Neural progenitor cell (in vitro differentiated cells): ENCODE data around the gene NUP93. TPM values are rescaled to one million over a fixed set of nuclear protein-coding genes. Genes with fewer than 3 reads are reported as not detected.
A peak's percentile ranks its signal among the peaks of the same experiment; 100 is the strongest.

Experiments
- DNase-seq: peaks from one replicate; pipeline ENCODE4 v3.0.0-alpha.2; 2016; ENCODE audit warnings: low spot score
- H2AFZ ChIP-seq: fragments of 200-600 bp; sonication (generic); replicated peaks from 2 replicates; pipeline ENCODE4 v1.6.1; 2016; ENCODE audit warnings: antibody characterized with exemption
- H3F3A ChIP-seq: fragments of 200-600 bp; sonication (generic); 2 replicates; pipeline ENCODE4 v1.6.1; 2016; ENCODE audit warnings: antibody characterized with exemption, low read depth
- H3K27ac ChIP-seq: fragments of 200-600 bp; sonication (generic); 2 replicates; pipeline ENCODE4 v1.5.1; 2016; ENCODE audit warnings: mild to moderate bottlenecking
- H3K27me3 ChIP-seq: fragments of 200-600 bp; sonication (generic); 2 replicates; pipeline ENCODE4 v1.6.1; 2016; ENCODE audit warnings: mild to moderate bottlenecking, moderate library complexity
- H3K36me3 ChIP-seq: fragments of 200-600 bp; sonication (generic); 2 replicates; pipeline ENCODE4 v1.5.1; 2016
- H3K4me1 ChIP-seq: fragments of 200-600 bp; sonication (generic); 2 replicates; pipeline ENCODE4 v1.6.1; 2016; ENCODE audit warnings: mixed run types
- H3K4me2 ChIP-seq: fragments of 200-600 bp; sonication (generic); 2 replicates; pipeline ENCODE4 v1.6.1; 2016
- H3K4me3 ChIP-seq: fragments of 200-600 bp; sonication (generic); 2 replicates; pipeline ENCODE4 v1.5.1; 2016
- H3K79me2 ChIP-seq: fragments of 200-600 bp; sonication (generic); 2 replicates; pipeline ENCODE4 v1.6.1; 2016; ENCODE audit warnings: low read depth
- H3K9ac ChIP-seq: fragments of 200-600 bp; sonication (generic); 2 replicates; pipeline ENCODE4 v1.6.1; 2016
- H3K9me3 ChIP-seq: fragments of 200-600 bp; sonication (generic); 2 replicates; pipeline ENCODE4 v1.5.1; 2016; ENCODE audit warnings: low read depth
- H4K20me1 ChIP-seq: fragments of 200-600 bp; sonication (generic); 2 replicates; pipeline ENCODE4 v1.6.1; 2016; ENCODE audit warnings: low read depth
- H3K27ac Mint-ChIP-seq: 3 replicates; pipeline ENCODE4 v1.8.0; 2021; ENCODE audit warnings: mixed read lengths
- H3K27me3 Mint-ChIP-seq: 2 replicates; pipeline ENCODE4 v1.8.0; 2022; ENCODE audit warnings: low read depth, mild to moderate bottlenecking, inconsistent platforms, moderate library complexity, mixed read lengths; ENCODE audit not compliant: insufficient read depth
- H3K36me3 Mint-ChIP-seq: 3 replicates; pipeline ENCODE4 v1.8.0; 2021; ENCODE audit warnings: mixed read lengths
- H3K4me1 Mint-ChIP-seq: 3 replicates; pipeline ENCODE4 v1.8.0; 2021; ENCODE audit warnings: mixed read lengths
- H3K4me3 Mint-ChIP-seq: 3 replicates; pipeline ENCODE4 v1.8.0; 2021; ENCODE audit warnings: mild to moderate bottlenecking, moderate library complexity, mixed read lengths
- H3K9me3 Mint-ChIP-seq: 3 replicates; pipeline ENCODE4 v1.8.0; 2020; ENCODE audit warnings: mixed read lengths
- CTCF ChIP-seq: fragments of 200-600 bp; sonication (generic); IDR thresholded peaks from 2 replicates; pipeline ENCODE4 v1.5.1; 2017; ENCODE audit warnings: antibody characterized with exemption, mild to moderate bottlenecking
- EZH2 ChIP-seq: fragments of 200-600 bp; sonication (generic); IDR thresholded peaks from 2 replicates; pipeline ENCODE4 v1.6.1; 2017; ENCODE audit warnings: antibody characterized with exemption, mild to moderate bottlenecking, moderate library complexity
- EZH2phosphoT487 ChIP-seq: fragments of 200-600 bp; sonication (generic); IDR thresholded peaks from 2 replicates; pipeline ENCODE4 v1.6.1; 2017; ENCODE audit warnings: antibody characterized with exemption
- total RNA-seq: library from RNA; depleted of rRNA; stranded (reverse); fragments of >200 nt; gene quantifications from 2 replicates; pipeline ENCODE4 v1.2.3, GENCODE V29; 2015; ENCODE audit warnings: low replicate concordance

The NUP93 gene
- total RNA-seq = 116 and 128 TPM in 2 replicates

GRCh38 chr16:56729735-56730662, at the start of gene NUP93:
Gene NUP93, plus strand, starts transcription at chr16:56730129. Its CDS starts 18,119 bp downstream, at chr16:56748248.
- no peaks in the 10 kb centered on the region for H3K36me3 Mint-ChIP-seq
- H3K9me3 Mint-ChIP-seq = no peaks in the 10 kb centered on the region
- no peak within 1 kb of the TSS for H3K27ac ChIP-seq
- H3K27me3 Mint-ChIP-seq = peaks cover 2% of the 10 kb centered on the region
- peak within 1 kb of the TSS; percentile 99 for H3K4me2 ChIP-seq
- peaks cover 6% of the 10 kb centered on the region for H3F3A ChIP-seq
- no peaks in the 10 kb centered on the region for H3K9me3 ChIP-seq
- DNase-seq = peak; percentile 94
- H3K4me1 ChIP-seq = peaks cover 5% of the 10 kb centered on the region
- peak within 1 kb of the TSS; percentile 96 for H2AFZ ChIP-seq
- peak within 1 kb of the TSS; percentile 83 for H3K4me3 ChIP-seq
- no peaks in the 10 kb centered on the region for H3K36me3 ChIP-seq
- H3K79me2 ChIP-seq = peaks cover 54% of the 10 kb centered on the region
- peak within 1 kb of the TSS; percentile 72 for H3K9ac ChIP-seq
- peaks cover 17% of the 10 kb centered on the region for H3K4me1 Mint-ChIP-seq
- peak within 1 kb of the TSS; percentile 86 for H3K4me3 Mint-ChIP-seq
- no peaks in the 10 kb centered on the region for H3K27me3 ChIP-seq
- TF ChIP-seq EZH2phosphoT487 (no peak), CTCF (no peak), EZH2 (no peak)
- peaks cover 35% of the 10 kb centered on the region for H4K20me1 ChIP-seq
- peak within 1 kb of the TSS; percentile 94 for H3K27ac Mint-ChIP-seq

- peaks cover 14% of the 10 kb centered on the region for H3K27me3 Mint-ChIP-seq
These were observed 47.8 kb upstream of the NUP93 start, which contains the start of gene MT1X for GRCh38 chr16:56681939-56682702. Gene MT1X, plus strand, starts transcription at chr16:56682470. Its CDS starts 71 bp downstream, at chr16:56682541.

GRCh38 chr16:56682703-56683397, 47.1 kb upstream of the NUP93 start:
- peaks cover 3% of the 10 kb centered on the region for H3K36me3 Mint-ChIP-seq
- peaks cover 10% of the 10 kb centered on the region for H3K9me3 Mint-ChIP-seq
- peaks cover 12% of the 10 kb centered on the region for H3K27me3 Mint-ChIP-seq
- Histone ChIP-seq H2AFZ (peak overlapping the region; percentile 90), H3K4me2 (peak overlapping the region; percentile 93), H3K4me1 (peaks cover 5% of the 10 kb centered on the region), H3K27ac (no peak overlapping the region), H3K9me3 (no peaks in the 10 kb centered on the region), H3K36me3 (no peaks in the 10 kb centered on the region), H3F3A (peaks cover 5% of the 10 kb centered on the region), H3K79me2 (no peaks in the 10 kb centered on the region), H3K9ac (no peak overlapping the region), H4K20me1 (no peaks in the 10 kb centered on the region), H3K4me3 (peak overlapping the region; percentile 58), H3K27me3 (peaks cover 68% of the 10 kb centered on the region)
- TF ChIP-seq EZH2phosphoT487 = no peak
- TF ChIP-seq EZH2 = no peak
- no peak for TF ChIP-seq CTCF
- DNase-seq = no peak
- H3K4me3 Mint-ChIP-seq = peak overlapping the region; percentile 89
- no peak overlapping the region for H3K27ac Mint-ChIP-seq
- peaks cover 22% of the 10 kb centered on the region for H3K4me1 Mint-ChIP-seq

More at GRCh38 chr16:56681939-56682702, 47.8 kb upstream of the NUP93 start, which contains the start of gene MT1X:
- peak within 1 kb of the TSS; percentile 90 for H2AFZ ChIP-seq
- H3K4me1 ChIP-seq = peaks cover 5% of the 10 kb centered on the region
- no peak within 1 kb of the TSS for H3K9ac ChIP-seq
- H3K4me3 ChIP-seq = peak within 1 kb of the TSS; percentile 58
- H3K36me3 ChIP-seq = no peaks in the 10 kb centered on the region
- no peaks in the 10 kb centered on the region for H3K79me2 ChIP-seq
- Mint-ChIP-seq H3K36me3 (peaks cover 3% of the 10 kb centered on the region), H3K4me3 (peak within 1 kb of the TSS; percentile 89), H3K9me3 (peaks cover 7% of the 10 kb centered on the region), H3K27ac (no peak within 1 kb of the TSS), H3K4me1 (peaks cover 22% of the 10 kb centered on the region)
- H3K9me3 ChIP-seq = no peaks in the 10 kb centered on the region
- H3K27ac ChIP-seq = no peak within 1 kb of the TSS
- no peaks in the 10 kb centered on the region for H4K20me1 ChIP-seq
- peak within 1 kb of the TSS; percentile 93 for H3K4me2 ChIP-seq
- peak; percentile 80 for DNase-seq
- H3K27me3 ChIP-seq = peaks cover 76% of the 10 kb centered on the region
- TF ChIP-seq EZH2phosphoT487 (peak; percentile 46), EZH2 (no peak)
- peaks cover 5% of the 10 kb centered on the region for H3F3A ChIP-seq
